GM18520 (cell line): ENCODE measurements around the gene EEF1AKMT3.
"Not testable (repeated sequence)": the region's sequence is repeated elsewhere in the genome, so short reads cannot be mapped to it uniquely, and the experiment has no call there.

ENCODE experiments used
- ATAC-seq: cut with Tn5 transposase; IDR thresholded peaks from one replicate; pipeline ENCODE4 v1.9.1; 2021; ENCODE audit not compliant: unreplicated experiment

The EEF1AKMT3 gene

GRCh38 chr12:57764662-57765002 lies 7.8 kb upstream of the EEF1AKMT3 start:
- no peak for ATAC-seq

- ATAC-seq = no peak
These were observed 7.3 kb upstream of the EEF1AKMT3 start for GRCh38 chr12:57765003-57765697.

- no peak for ATAC-seq
These were observed 6.5 kb upstream of the EEF1AKMT3 start for GRCh38 chr12:57765698-57766463.

GRCh38 chr12:57766464-57767304 lies 5.7 kb upstream of the EEF1AKMT3 start, which contains the start of gene CYP27B1:
Gene CYP27B1 (minus strand): TSS chr12:57767078. CDS start chr12:57767041, 37 bp downstream.
- no peak for ATAC-seq

- no peak for ATAC-seq
These were observed 5.1 kb upstream of the EEF1AKMT3 start for GRCh38 chr12:57767305-57767698.

- no peak for ATAC-seq
These were observed 4.5 kb upstream of the EEF1AKMT3 start for GRCh38 chr12:57767876-57768275.

- ATAC-seq = no peak
These were observed 2.8 kb upstream of the EEF1AKMT3 start for GRCh38 chr12:57769594-57769993.

- no peak for ATAC-seq
These were observed 1.7 kb upstream of the EEF1AKMT3 start for GRCh38 chr12:57770734-57771133.

- peak; percentile 36 for ATAC-seq
These were observed 1.1 kb upstream of the EEF1AKMT3 start for GRCh38 chr12:57771236-57771872.

GRCh38 chr12:57771873-57772428 lies 463 bp upstream of the EEF1AKMT3 start, which contains the start of gene METTL1:
Gene METTL1 (minus strand): TSS chr12:57772105. CDS start chr12:57772083, 22 bp downstream.
- peak; percentile 66 for ATAC-seq

- not testable (repeated sequence) for ATAC-seq
These were observed 2.2 kb downstream of the EEF1AKMT3 start for GRCh38 chr12:57774634-57775033.

- ATAC-seq = no peak
These were observed 2.6 kb downstream of the EEF1AKMT3 start for GRCh38 chr12:57775044-57775443.

- ATAC-seq = no peak
These were observed 3.3 kb downstream of the EEF1AKMT3 start for GRCh38 chr12:57775563-57776246.

- ATAC-seq = no peak
These were observed 3.8 kb downstream of the EEF1AKMT3 start for GRCh38 chr12:57776247-57776587.

GRCh38 chr12:57777367-57777766 lies 5.0 kb downstream of the EEF1AKMT3 start:
- ATAC-seq = no peak

- ATAC-seq = no peak
These were observed 5.5 kb downstream of the EEF1AKMT3 start for GRCh38 chr12:57777911-57778310.

GRCh38 chr12:57779736-57780135 lies 7.3 kb downstream of the EEF1AKMT3 start:
- no peak for ATAC-seq

- no peak for ATAC-seq
These were observed 8.0 kb downstream of the EEF1AKMT3 start for GRCh38 chr12:57780284-57780897.

- no peak for ATAC-seq
These were observed 8.8 kb downstream of the EEF1AKMT3 start for GRCh38 chr12:57781244-57781643.

GRCh38 chr12:57781801-57782200 lies 9.4 kb downstream of the EEF1AKMT3 start:
- no peak for ATAC-seq
